VCaP (cell line): Measurements from ENCODE around the gene SLIT1.
A peak's percentile ranks its signal among the peaks of the same experiment; 100 is the strongest.

ENCODE experiments used
- H3K27ac ChIP-seq: fragments of 450-650 bp; 2 replicates; pipeline ENCODE4 v1.5.1; 2017
- TF ChIP-seq, protein P1 (sequence below): fragments of 450-650 bp; conservative IDR thresholded peaks from 2 replicates; pipeline ENCODE4 v1.5.1; 2017; ENCODE audit warnings: mild to moderate bottlenecking, moderate library complexity

SLIT1 gene

DNA sequence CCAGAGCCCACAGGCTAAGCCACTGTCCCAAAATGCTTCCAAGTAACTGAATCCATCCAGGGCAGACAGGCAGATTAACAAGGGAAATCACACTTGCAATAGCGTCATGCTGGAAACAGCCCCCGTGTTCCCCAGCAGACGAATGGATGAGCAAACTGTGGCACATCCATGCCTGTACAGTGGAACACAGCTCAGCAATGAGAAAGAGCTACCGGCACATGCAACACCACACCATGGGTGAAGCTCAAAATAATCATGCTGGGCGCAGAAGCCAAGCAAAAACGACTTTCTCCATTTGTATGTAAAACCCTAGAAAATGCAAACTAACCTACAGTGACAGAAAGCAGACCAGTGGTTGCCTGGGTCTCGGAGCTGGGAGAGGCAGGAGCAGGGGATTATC, 153.1 kb downstream of the SLIT1 start:
- H3K27ac ChIP-seq: no peak overlapping the region
- TF ChIP-seq, protein P1, sequence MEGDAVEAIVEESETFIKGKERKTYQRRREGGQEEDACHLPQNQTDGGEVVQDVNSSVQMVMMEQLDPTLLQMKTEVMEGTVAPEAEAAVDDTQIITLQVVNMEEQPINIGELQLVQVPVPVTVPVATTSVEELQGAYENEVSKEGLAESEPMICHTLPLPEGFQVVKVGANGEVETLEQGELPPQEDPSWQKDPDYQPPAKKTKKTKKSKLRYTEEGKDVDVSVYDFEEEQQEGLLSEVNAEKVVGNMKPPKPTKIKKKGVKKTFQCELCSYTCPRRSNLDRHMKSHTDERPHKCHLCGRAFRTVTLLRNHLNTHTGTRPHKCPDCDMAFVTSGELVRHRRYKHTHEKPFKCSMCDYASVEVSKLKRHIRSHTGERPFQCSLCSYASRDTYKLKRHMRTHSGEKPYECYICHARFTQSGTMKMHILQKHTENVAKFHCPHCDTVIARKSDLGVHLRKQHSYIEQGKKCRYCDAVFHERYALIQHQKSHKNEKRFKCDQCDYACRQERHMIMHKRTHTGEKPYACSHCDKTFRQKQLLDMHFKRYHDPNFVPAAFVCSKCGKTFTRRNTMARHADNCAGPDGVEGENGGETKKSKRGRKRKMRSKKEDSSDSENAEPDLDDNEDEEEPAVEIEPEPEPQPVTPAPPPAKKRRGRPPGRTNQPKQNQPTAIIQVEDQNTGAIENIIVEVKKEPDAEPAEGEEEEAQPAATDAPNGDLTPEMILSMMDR: no peak

DNA sequence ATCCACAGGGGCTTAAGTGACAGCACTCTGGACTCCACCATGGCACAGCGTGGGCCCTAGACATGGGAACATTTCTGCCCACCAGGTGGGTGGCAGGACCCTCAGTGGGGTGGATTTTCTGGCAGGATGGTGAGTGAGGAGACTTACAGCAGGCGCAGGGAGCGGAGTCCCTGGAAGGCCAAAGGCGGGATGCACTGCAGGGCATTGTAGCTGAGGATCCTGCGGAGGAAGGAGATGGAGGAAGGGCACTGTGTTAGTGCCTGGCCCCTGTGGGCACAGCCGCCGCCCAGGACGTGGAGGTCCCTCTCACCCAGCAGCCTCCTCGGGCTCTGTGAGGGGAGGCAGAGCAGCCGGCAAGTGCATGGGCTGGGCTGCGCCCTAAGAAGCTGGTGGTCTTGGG, 154.3 kb downstream of the SLIT1 start:
- no peak overlapping the region for H3K27ac ChIP-seq
- TF ChIP-seq, protein P1: no peak

DNA sequence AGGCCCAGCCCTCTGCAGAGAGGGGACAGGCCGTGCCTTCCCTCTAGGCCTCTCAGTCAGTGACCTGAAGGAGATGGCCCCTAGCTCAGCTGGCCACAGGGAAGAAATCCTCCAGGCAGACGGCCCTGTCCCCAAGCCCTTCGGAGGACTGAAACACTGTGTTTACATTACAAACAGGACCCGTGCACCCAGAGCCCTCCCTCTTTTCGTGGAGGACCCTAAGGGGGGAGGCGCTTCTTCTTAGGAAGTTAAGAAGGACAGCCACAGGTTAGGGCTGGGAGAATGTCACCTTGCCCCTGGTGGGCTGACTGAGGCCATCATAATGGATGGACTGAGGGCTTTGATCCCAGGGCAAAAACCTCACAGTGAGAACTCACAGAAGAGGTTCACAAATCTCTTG, 154.9 kb downstream of the SLIT1 start:
- H3K27ac ChIP-seq: no peak overlapping the region
- TF ChIP-seq, protein P1: no peak

DNA sequence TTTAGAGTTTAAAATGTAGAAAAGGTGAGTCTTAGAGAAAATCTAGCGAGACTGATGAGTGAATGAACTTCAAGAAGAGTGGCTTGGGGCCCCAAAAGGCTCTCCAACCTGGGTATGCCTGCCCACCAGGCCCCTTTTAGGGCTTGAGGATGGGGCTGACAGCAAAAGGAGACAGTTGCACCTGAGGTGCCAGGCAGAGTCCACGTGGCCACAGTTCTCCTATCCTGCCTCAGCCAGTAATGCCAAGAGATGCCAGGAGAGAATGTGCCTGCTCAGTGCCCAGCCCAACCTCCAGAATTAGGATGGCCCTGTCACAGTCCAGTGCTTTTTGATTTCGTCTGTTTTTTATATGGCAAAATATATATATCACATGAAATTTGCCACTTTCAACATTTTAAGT, 156.5 kb downstream of the SLIT1 start:
- TF ChIP-seq, protein P1: no peak
- H3K27ac ChIP-seq: no peak overlapping the region

DNA sequence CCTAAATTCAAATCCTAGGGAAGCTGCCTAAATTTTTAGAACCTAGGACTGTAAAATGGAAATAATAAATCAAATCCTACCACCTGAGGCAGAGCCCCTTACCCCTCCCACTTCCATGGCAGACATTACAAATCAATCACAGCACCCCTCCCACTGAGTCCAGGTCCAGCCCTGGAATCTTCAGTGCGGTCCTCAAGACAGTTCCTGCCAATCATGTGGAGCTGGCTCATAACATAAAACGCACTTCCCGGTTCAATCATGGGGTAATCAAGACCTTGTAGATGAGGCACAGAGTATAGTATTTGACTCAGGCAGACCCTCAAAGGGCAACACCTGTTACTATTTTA, 157.0 kb downstream of the SLIT1 start:
- H3K27ac ChIP-seq: no peak overlapping the region
- TF ChIP-seq, protein P1: no peak

DNA sequence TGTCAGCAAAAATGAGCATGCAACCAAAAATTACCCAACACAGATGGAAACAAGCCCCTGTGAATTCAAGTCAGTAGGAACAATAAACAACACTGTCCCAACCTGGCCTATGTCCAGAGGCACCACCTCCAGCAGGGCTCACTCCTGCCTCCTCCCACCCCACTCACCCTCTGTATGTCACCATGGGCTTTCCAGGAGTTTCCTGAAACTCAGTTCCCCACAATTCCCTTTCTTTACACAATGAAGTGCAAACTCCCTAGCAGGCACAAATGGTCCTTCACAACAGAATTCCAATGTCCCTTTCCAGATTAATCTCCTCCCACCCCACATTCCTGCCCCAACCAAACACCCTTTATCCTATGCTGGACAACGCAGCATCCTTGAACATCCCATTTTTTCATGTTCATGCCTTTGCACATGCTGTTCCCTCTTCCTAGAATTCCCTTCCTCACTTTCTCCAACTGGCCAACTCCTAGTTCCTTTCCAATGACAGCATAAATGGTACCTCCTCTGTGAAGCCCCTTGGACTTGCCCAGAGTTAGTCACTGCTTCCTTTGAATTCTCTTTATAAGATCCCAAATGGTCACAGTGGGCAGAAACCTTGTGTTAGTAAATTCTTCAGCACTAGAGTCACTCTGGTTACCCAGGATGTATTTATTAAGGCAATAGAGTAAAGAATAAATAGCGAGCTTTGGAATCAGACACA, 157.5 kb downstream of the SLIT1 start:
- TF ChIP-seq, protein P1: no peak

DNA sequence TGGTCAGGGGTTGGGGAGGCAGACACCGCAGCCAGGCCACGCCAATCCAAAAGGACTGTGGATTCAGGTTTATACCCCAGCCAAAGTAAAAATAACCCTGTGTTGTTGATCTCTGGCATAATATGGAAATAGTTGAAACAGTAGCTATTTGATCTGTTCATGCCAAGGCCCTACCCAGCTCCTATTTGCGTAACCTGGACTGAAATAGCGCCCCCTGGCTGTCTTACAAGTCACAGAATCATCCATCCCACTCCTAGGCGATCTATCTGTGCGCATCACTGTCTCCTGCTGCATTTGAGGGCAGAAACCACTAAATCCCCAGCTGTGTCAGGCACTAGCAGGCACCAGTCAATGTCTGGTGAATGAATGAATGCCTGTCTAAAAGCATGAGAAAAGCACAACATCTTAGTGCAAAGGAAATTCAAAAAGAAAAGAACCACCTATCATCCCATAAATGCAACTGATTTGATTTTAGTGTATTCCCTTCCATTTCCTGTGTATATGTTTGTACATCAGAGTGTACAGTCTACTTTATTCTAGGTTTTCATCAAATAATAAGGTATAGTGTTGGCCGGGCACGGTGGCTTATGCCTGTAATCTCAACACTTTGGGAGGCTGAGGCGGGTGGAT, 160.0 kb downstream of the SLIT1 start:
- no peak overlapping the region for H3K27ac ChIP-seq
- TF ChIP-seq, protein P1: peak; percentile 50

More for the DNA sequence above, 157.5 kb downstream of the SLIT1 start:
- H3K27ac ChIP-seq: no peak overlapping the region
